Activated CD4-positive, alpha-beta T cell treated with anti-CD3 and anti-CD28 coated beads, Interleukin-2, amount 10 ng/mL, durations not matched to agents 24 days and 14 days (primary cell): Measurements from ENCODE around the gene ADAP2. TPM values are rescaled to one million over a fixed set of nuclear protein-coding genes. Genes with fewer than 3 reads are reported as not detected.
"Not testable (repeated sequence)": the region's sequence is repeated elsewhere in the genome, so short reads cannot be mapped to it uniquely, and the experiment has no call there.

Experiments
- DNase-seq: peaks from one replicate; pipeline ENCODE4 v3.0.0; 2022
- H3K27ac Mint-ChIP-seq: one replicate; pipeline ENCODE4 v1.8.0; 2022; ENCODE audit warnings: mild to moderate bottlenecking, mixed read lengths
- H3K27me3 Mint-ChIP-seq: one replicate; pipeline ENCODE4 v1.8.0; 2022; ENCODE audit warnings: mixed read lengths
- H3K36me3 Mint-ChIP-seq: one replicate; pipeline ENCODE4 v1.8.0; 2022; ENCODE audit warnings: low read depth, mild to moderate bottlenecking, mixed read lengths
- H3K4me1 Mint-ChIP-seq: one replicate; pipeline ENCODE4 v1.8.0; 2021; ENCODE audit warnings: mixed read lengths
- H3K4me3 Mint-ChIP-seq: one replicate; pipeline ENCODE4 v1.8.0; 2022; ENCODE audit warnings: mild to moderate bottlenecking, moderate library complexity, mixed read lengths
- H3K9me3 Mint-ChIP-seq: one replicate; pipeline ENCODE4 v1.8.0; 2021; ENCODE audit warnings: mixed read lengths
- intact Hi-C: fragments of 100-400 bp; cut with micrococcal nuclease; formaldehyde crosslinking; loops from one replicate; pipeline ENCODE4 v1.15.1; 2023
- total RNA-seq: library from RNA; stranded (reverse); gene quantifications from 2 replicates; pipeline ENCODE4 v1.2.3, GENCODE V29; 2022

ADAP2 gene
- total RNA-seq, 1 donor from 2014 or later: 0.86 TPM

DNA sequence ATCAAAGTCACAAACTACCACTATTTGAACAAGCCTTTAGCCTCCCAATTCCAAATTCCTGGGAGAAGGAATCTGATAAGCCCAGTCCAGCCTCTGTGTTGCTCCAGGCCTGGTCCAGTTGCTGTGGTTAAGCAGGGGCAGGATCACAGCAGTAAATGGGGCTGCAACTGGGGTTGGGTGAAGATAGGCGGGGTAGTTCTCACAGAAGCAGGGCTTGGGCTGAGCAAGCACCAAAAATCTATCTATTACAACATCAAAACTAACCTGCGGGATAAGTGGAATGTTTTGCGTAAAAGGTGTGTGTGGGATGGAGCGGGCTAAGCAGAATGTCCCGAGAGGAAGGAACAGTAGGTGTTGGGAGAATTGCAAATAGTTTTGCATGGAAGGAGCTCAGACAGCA lies 26.1 kb downstream of the ADAP2 start:
- Mint-ChIP-seq H3K9me3 (no peaks in the 10 kb centered on the region), H3K4me1 (no peaks in the 10 kb centered on the region), H3K4me3 (no peak overlapping the region), H3K27ac (no peak overlapping the region), H3K27me3 (no peaks in the 10 kb centered on the region), H3K36me3 (no peaks in the 10 kb centered on the region)
- intact Hi-C loops: no loop called here
- DNase-seq: no peak

DNA sequence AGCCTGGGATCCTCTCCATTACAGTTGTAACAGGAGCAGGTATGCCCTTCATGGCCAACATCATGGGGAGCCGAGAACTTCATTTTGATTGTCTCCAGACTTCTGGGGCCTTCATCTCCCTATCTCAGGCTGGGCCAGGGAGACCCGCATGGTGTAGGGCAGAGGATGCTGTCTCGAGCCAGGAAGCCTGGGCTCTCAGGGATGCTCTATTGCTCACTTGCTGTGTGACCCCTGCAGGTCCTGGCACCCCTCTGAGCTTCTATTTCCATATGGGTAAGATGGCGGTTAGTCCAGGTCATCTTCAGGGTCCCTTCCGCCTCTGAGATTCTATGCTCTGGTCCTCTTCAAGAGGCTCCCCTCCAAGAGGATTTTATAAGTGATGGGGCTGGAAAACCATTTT lies 28.4 kb downstream of the ADAP2 start:
- DNase-seq: no peak
- intact Hi-C loops: no loop called here
- no peak overlapping the region for H3K27ac Mint-ChIP-seq
- no peaks in the 10 kb centered on the region for H3K36me3 Mint-ChIP-seq
- no peaks in the 10 kb centered on the region for H3K4me1 Mint-ChIP-seq
- H3K4me3 Mint-ChIP-seq: no peak overlapping the region
- no peaks in the 10 kb centered on the region for H3K27me3 Mint-ChIP-seq
- H3K9me3 Mint-ChIP-seq: no peaks in the 10 kb centered on the region

DNA sequence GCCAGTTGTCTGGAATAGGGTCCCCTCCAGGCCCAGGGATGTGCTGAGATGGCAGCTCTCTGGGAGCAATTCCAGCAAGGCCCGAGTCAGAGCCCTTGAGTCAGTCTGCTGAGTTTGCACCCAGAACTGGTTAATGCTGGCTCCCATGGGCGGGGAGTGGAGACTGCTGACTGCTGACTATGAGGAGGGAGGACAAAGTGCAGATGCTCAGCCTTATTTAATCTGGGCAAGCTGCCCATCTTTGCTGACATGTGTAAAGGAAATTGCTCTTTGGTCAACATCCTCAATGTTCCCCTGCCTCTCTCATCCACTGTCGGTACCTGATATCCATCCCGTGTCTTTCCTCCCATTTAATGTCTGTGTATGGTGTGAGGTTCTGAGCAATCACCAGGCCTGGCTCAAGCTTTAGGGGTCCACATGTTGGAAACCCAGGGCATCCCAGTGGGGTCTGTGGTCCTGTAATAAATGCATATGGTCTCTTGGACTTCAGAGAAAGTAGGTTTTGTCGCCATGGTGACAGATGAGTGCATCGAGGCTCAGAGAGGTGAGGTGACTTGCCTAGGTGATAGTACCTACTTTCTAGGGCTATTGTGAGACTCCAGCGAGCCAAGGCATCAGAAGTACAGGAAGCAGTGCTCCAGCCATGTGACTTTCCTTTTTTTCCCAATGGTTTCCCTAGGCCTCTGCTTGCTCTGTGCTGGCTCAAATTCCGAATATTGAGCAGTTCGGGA lies 29.1 kb downstream of the ADAP2 start:
- H3K9me3 Mint-ChIP-seq: no peaks in the 10 kb centered on the region
- intact Hi-C loops: no loop called here
- no peaks in the 10 kb centered on the region for H3K27me3 Mint-ChIP-seq
- DNase-seq: no peak
- H3K27ac Mint-ChIP-seq: no peak overlapping the region
- no peak overlapping the region for H3K4me3 Mint-ChIP-seq
- no peaks in the 10 kb centered on the region for H3K36me3 Mint-ChIP-seq
- no peaks in the 10 kb centered on the region for H3K4me1 Mint-ChIP-seq

DNA sequence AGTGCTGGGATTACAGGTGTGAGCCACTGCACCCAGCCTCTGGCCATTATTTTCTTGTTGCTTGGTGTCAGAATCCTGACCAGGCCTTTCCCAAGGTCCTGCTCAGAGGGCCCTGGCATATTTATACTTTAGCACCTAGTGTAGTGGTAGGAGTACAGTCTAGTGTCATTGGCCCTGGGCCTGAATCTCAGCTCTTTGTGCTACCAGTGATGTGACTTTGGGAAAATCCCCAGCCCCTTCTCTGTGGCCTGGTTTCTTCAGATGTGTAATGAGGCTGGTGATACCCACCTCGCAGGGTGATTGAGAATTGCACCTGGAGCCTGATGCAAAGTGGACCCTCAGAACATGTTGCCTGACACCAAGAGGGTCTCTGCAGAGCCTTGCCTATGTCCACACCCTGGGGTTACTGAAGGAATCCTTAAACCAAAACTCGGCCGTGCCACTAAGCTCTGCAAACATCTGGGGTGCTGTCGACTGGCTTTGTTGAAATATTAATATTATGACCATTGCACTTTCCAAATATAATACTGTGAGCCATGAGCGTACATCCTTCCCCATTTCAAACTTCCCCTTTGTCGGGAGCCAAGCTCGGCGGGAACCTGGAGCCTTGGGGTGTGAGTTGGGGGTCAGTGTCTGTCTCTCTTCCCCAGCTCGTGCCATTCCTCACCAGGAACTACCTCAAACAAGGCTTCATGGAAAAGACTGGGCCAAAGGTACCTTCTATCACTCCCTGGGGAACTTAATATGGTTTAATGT lies 31.1 kb downstream of the ADAP2 start:
- Mint-ChIP-seq H3K27ac (no peak overlapping the region), H3K4me3 (no peak overlapping the region), H3K36me3 (no peaks in the 10 kb centered on the region), H3K27me3 (peaks cover under 1% of the 10 kb centered on the region), H3K4me1 (no peaks in the 10 kb centered on the region), H3K9me3 (no peaks in the 10 kb centered on the region)
- intact Hi-C loops: no loop called here
- DNase-seq: no peak

DNA sequence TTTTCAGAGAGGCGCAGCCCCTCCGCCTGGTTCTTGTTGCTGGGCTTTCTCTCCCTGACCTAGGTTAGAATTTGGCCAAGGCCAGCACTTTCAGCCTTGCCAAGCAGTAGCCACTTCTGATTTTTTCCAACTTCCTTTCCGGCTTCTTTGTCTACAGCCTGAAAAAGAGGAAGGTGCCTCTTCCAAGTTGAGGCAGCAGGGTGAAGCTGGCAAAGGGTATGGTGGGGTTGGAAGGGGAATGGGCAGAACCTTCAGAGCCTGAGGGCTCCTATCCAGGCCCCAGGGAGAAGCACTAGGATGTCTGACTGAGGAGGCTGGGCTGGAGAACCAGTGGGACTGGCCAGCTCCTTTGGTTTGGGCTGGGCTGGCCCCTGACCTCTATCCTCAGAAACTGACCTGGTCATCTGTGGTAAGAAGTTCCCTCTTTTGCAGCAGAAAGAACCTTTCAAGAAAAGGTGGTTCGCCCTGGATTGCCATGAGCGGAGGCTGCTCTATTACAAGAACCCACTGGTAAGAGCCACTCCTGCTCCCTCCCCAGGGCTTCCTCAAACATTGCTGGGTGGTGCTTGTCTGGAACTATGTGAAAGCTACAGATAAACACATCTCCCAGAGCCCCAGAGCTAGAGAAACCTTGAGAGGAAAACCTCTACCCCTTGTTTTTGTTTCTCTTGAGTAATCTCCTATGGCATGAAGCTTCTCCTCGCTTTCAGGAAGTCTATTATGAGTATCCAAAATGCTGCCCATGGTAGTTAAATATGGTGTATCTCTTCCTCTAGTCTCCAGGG lies 32.5 kb downstream of the ADAP2 start:
- Mint-ChIP-seq H3K4me1 (no peaks in the 10 kb centered on the region), H3K27ac (no peak overlapping the region), H3K4me3 (no peak overlapping the region), H3K27me3 (peaks cover 14% of the 10 kb centered on the region), H3K36me3 (no peaks in the 10 kb centered on the region), H3K9me3 (no peaks in the 10 kb centered on the region)
- DNase-seq: no peak
- intact Hi-C loops: no loop called here

DNA sequence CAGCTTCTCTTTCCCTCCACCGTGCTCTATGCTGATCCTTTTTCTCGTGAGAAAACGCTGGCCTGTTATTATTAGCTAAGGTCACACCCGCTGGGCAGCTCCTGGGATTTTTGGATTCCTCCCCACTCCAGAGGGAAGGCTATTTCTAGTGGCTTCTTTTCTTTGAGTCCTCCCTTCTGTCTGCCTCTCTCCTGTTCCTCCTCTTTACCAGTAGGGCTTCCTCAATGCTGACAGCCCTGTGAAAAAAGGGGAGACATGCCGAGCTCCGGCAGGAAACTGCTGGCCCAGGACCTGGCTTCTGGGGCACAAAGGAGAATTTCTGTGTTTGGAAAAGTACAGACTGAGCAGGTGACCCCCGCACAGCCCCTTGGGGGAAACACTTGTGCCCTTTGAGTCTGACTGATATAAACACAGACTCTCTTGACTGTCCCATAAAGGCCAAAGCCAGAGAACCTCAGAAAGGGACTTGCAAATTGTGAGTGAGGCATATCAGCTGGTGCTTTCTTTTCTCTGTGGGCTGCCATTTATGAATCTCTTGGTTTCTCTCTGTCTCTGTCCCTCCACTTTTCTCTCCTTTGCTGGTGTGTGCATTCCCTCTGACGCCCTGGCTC lies 35.1 kb downstream of the ADAP2 start:
- no peaks in the 10 kb centered on the region for H3K9me3 Mint-ChIP-seq
- H3K27me3 Mint-ChIP-seq: peaks cover 14% of the 10 kb centered on the region
- H3K36me3 Mint-ChIP-seq: no peaks in the 10 kb centered on the region
- no peak for DNase-seq
- intact Hi-C loops: no loop called here
- H3K4me3 Mint-ChIP-seq: no peak overlapping the region
- peaks cover 7% of the 10 kb centered on the region for H3K4me1 Mint-ChIP-seq
- H3K27ac Mint-ChIP-seq: no peak overlapping the region

DNA sequence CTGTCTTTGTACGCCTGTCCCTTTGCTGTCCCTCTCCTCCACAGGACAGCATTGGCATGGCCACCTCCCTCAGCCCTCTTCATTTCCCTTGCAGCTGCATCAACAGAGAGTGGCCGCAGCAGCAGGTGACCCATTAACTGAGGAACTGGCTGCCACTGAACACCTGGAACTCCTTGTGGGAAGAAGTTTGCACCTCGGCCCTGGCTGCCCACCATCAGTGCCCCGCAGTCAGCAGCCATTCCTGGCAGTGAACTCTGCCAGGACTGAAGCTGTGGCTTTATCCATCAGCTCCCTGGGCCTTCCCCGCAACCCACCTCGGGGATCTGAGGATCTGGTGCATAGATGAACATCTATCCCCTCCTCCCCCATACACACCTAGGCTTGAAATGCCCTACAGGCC lies 36.0 kb downstream of the ADAP2 start:
- peaks cover 9% of the 10 kb centered on the region for H3K4me1 Mint-ChIP-seq
- H3K36me3 Mint-ChIP-seq: no peaks in the 10 kb centered on the region
- no peaks in the 10 kb centered on the region for H3K9me3 Mint-ChIP-seq
- intact Hi-C loops: no loop called here
- no peak for DNase-seq
- H3K27me3 Mint-ChIP-seq: peaks cover 14% of the 10 kb centered on the region
- H3K4me3 Mint-ChIP-seq: no peak overlapping the region
- no peak overlapping the region for H3K27ac Mint-ChIP-seq

DNA sequence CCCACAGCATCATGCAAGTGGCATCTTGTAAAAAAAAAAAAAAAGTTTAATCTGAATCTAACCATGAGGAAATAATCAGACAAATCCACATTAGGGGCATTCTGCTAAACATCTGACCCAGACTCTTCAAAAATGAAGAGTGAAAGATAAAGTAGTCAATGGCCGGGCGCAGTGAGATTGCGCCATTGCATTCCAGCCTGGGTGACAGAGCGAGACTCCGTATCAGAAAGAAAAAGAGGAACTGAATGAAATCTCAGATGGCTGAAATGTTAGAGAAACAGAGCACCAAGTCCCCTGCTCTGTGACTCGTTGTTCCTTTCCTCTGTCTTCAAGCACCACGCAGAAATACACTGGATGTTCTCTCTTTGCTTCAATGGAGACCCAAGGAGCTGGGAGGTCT lies 36.4 kb downstream of the ADAP2 start:
- Mint-ChIP-seq H3K4me1 (peaks cover 9% of the 10 kb centered on the region), H3K4me3 (no peak overlapping the region), H3K27ac (no peak overlapping the region), H3K27me3 (peaks cover 14% of the 10 kb centered on the region), H3K36me3 (no peaks in the 10 kb centered on the region), H3K9me3 (no peaks in the 10 kb centered on the region)
- intact Hi-C loops: no loop called here
- no peak for DNase-seq

DNA sequence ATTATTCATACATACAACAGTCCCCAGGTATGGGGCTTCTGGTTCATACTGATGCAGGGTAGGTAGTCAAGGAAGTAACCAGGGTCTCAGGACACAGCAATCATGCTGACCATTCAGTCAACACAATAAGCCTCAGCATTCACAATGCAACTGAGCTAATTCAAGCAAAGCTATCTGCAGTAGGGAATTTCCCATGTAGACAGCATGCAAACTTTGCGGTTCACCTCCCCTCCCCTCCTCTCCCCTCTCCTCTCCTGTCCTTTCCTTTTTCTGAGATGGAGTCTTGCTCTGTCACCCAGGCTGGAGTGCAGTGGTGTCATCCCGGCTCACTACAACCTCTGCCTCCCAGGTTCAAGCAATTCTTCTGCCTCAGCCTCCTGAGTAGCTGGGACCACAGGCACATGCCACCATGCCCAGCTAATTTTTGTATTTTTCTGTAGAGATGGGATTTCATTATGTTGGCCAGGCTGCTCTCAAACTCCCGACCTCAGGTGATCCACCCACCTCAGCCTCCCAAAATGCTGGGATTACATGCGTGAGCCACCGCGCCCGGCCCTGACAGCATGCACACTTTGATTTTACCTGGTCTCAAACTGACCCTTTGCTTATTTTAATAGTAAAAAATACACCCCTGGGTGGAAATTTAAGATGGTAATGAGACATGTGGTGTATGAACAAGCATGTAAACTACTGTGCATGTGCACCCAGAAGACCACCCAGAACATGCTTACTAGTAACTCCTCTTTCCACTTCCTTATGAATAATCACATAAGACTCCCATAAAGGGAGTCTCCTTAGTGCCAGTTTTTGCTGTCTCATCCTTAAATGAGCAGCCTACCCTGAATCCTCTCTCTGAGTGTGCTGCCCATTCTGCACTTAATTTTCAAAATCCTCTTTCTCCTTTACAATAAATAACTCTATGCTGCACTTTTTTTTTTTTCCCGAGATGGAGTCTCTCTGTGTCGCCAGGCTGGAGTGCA lies 39.8 kb downstream of the ADAP2 start:
- Mint-ChIP-seq H3K4me1 (peaks cover 9% of the 10 kb centered on the region), H3K27me3 (peaks cover 14% of the 10 kb centered on the region), H3K4me3 (no peak overlapping the region), H3K36me3 (no peaks in the 10 kb centered on the region), H3K27ac (no peak overlapping the region), H3K9me3 (no peaks in the 10 kb centered on the region)
- DNase-seq: peak; percentile 65
- intact Hi-C loops: no loop called here

DNA sequence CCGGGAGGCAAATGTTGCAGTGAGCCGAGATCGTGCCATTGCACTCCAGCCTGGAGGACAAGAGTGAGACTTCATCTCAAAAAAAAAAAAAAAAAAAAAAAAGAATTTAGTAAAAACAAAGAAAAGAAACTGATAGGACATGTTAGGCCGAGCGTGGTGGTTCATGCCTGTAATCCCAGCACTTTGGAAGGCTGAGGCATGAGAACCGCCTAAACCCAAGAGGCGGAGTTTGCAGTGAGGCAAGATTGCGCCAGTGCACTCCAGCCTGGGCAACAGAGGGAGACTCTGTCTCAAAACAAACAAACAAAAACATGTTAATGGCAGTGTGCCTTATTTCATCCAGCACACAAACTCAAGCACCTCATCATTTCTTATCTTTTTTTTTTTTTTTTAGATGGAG lies 42.6 kb downstream of the ADAP2 start:
- H3K36me3 Mint-ChIP-seq, H3K4me3 Mint-ChIP-seq, DNase-seq, H3K27me3 Mint-ChIP-seq, H3K9me3 Mint-ChIP-seq, intact Hi-C loops, H3K27ac Mint-ChIP-seq: not testable (repeated sequence)
- H3K4me1 Mint-ChIP-seq: peaks cover 19% of the 10 kb centered on the region

DNA sequence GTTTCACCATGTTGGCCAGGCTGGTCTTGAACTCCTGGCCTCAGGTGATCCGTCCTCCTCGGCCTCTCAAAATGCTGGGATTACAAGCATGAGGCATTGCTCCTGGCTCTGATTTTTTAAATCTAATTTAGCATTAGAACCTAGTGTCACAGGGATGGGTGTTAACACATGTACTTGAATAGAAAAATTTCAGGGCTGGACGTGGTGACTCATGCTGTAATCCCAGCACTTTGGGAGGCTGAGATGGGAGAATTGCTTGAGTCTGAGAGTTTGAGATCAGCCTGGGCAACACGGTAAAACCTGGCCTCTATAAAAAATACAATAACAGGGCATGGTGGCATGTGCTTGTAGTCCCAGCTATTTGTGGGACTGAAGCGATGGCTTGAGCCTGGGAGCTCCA lies 43.1 kb downstream of the ADAP2 start:
- no peak overlapping the region for H3K4me3 Mint-ChIP-seq
- no peaks in the 10 kb centered on the region for H3K9me3 Mint-ChIP-seq
- DNase-seq: no peak
- no peak overlapping the region for H3K27ac Mint-ChIP-seq
- intact Hi-C loops: no loop called here
- H3K36me3 Mint-ChIP-seq: no peaks in the 10 kb centered on the region
- H3K27me3 Mint-ChIP-seq: no peaks in the 10 kb centered on the region
- peaks cover 21% of the 10 kb centered on the region for H3K4me1 Mint-ChIP-seq

DNA sequence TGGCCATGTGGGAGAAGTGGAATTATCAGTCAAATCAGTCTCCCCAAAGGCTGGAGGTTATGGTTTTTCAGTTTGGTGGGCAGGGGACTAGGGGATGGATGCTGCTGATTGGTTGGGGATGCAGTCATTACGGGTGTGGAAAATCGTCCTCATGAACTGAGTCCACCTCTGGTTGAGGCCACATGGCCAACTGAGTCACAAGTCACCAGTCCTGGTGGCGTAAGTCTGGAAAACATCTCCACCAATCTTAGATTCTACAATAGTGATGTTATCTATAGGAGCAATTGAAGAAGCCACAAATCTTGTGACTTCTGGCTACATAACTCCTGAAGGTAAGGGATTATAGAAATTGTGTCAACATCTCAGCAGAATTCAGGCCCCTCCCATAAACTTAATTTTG lies 43.9 kb downstream of the ADAP2 start:
- no peak overlapping the region for H3K4me3 Mint-ChIP-seq
- no peak overlapping the region for H3K27ac Mint-ChIP-seq
- no peaks in the 10 kb centered on the region for H3K9me3 Mint-ChIP-seq
- no peaks in the 10 kb centered on the region for H3K27me3 Mint-ChIP-seq
- intact Hi-C loops: no loop called here
- DNase-seq: no peak
- peaks cover 29% of the 10 kb centered on the region for H3K4me1 Mint-ChIP-seq
- H3K36me3 Mint-ChIP-seq: no peaks in the 10 kb centered on the region

DNA sequence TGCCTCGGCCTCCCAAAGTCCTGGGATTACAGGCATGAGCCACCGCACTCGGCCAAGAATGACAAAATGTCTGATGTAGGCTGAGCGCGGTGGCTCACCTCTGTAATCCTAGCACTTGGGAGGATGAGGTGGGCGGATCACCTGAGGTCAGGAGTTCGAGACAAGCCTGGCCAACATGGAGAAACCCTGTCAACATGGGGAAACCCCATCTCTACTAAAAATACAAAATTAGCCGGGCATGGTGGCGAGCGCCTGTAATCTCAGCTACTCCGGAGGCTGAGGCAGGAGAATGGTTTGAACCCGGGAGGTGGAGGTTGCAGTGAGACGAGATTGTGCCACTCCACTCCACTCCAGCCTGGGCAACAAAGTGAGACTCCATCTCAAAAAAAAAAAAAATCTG lies 46.2 kb downstream of the ADAP2 start:
- DNase-seq, H3K27ac Mint-ChIP-seq, intact Hi-C loops, H3K4me3 Mint-ChIP-seq, H3K27me3 Mint-ChIP-seq, H3K9me3 Mint-ChIP-seq: not testable (repeated sequence)
- peaks cover 29% of the 10 kb centered on the region for H3K4me1 Mint-ChIP-seq
- peaks cover 11% of the 10 kb centered on the region for H3K36me3 Mint-ChIP-seq
